DOHH2 (cell line): ENCODE data around the gene CARMIL1.

Experiments used
- EZH2phosphoT487 ChIP-seq: fragments of 200-600 bp; sonication (generic); IDR thresholded peaks from 2 replicates; pipeline ENCODE4 v1.6.1; 2017; ENCODE audit warnings: borderline replicate concordance, mild to moderate bottlenecking, antibody characterized with exemption, low read length, moderate library complexity, mixed read lengths
- TF ChIP-seq, protein P1 (sequence below): fragments of 200-600 bp; sonication (generic); IDR thresholded peaks from one replicate; pipeline ENCODE4 v1.5.1; 2014; ENCODE audit warnings: antibody characterized with exemption, mild to moderate bottlenecking, low read depth, low read length; ENCODE audit not compliant: poor library complexity, severe bottlenecking

DNA sequence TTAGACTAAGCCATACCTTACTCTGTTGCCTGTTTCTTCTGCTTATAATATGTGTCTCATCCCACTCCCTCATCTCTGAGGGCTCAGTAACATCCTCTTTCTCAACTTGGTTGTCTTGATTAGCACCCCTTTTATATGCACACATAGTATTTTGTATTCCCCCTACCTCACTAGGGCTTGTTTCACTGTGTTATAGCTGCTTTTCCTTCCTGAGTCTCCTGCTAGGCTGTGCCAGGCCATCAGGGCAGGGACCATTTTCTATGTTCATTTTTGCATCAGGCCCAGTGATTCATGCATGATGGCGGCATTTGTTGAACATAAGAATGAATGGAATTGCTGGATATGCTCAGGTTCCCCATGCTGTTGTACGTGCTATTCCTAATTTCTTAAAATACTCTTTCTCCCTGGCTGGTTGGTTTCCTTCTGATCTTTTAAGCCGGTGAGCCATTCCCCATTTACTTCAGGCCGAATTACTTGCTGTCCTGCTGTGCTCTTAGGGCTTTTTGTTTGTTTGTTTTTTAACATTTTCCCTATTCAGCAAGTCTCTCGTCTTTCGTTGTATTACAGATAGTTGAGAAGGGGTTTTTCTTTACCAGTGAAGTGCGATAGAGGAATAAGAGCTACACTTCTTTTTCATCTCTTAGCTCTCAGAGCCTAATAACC lies 183.2 kb downstream of the CARMIL1 start:
- TF ChIP-seq, protein P1, sequence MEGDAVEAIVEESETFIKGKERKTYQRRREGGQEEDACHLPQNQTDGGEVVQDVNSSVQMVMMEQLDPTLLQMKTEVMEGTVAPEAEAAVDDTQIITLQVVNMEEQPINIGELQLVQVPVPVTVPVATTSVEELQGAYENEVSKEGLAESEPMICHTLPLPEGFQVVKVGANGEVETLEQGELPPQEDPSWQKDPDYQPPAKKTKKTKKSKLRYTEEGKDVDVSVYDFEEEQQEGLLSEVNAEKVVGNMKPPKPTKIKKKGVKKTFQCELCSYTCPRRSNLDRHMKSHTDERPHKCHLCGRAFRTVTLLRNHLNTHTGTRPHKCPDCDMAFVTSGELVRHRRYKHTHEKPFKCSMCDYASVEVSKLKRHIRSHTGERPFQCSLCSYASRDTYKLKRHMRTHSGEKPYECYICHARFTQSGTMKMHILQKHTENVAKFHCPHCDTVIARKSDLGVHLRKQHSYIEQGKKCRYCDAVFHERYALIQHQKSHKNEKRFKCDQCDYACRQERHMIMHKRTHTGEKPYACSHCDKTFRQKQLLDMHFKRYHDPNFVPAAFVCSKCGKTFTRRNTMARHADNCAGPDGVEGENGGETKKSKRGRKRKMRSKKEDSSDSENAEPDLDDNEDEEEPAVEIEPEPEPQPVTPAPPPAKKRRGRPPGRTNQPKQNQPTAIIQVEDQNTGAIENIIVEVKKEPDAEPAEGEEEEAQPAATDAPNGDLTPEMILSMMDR: no peak
- no peak for TF ChIP-seq EZH2phosphoT487
